Bronchial epithelial cell (primary cell): ENCODE results near the gene MICAL3. TPM values are rescaled to one million over a fixed set of nuclear protein-coding genes. Genes with fewer than 3 reads are reported as not detected.

Source experiments
- DNase-seq: peaks from one replicate; pipeline ENCODE4 v3.0.0-alpha.2; 2010; ENCODE audit warnings: low read depth
- FAIRE-seq: peaks from 2 replicates; lab custom pipeline; 2011; peaks lifted over from hg19 to GRCh38; lab: Jason Lieb, UNC
- H3K27me3 ChIP-seq: 2 replicates; pipeline ENCODE4 v1.5.1; 2011; ENCODE audit warnings: low read length; ENCODE audit not compliant: control insufficient read depth, insufficient read depth
- H3K36me3 ChIP-seq: 2 replicates; pipeline ENCODE4 v1.5.1; 2011; ENCODE audit warnings: low read length; ENCODE audit not compliant: control insufficient read depth, insufficient read depth
- H3K4me3 ChIP-seq: 2 replicates; pipeline ENCODE4 v1.5.1; 2011; ENCODE audit warnings: mild to moderate bottlenecking, low read depth, low read length, control low read depth
- total RNA-seq: library from RNA; depleted of rRNA; stranded (reverse); fragments of >200 nt; gene quantifications from 2 replicates; pipeline ENCODE4 v1.2.1, GENCODE V29; 2014
- TF ChIP-seq, protein P1 (sequence below): IDR thresholded peaks from 2 replicates; pipeline ENCODE4 v1.5.1; 2011; ENCODE audit warnings: mild to moderate bottlenecking, moderate library complexity, low read length, control low read depth, inconsistent platforms; ENCODE audit not compliant: insufficient read depth, severe bottlenecking

The MICAL3 gene
- total RNA-seq, 1 donor from 2014 or later: 13.4 TPM

DNA sequence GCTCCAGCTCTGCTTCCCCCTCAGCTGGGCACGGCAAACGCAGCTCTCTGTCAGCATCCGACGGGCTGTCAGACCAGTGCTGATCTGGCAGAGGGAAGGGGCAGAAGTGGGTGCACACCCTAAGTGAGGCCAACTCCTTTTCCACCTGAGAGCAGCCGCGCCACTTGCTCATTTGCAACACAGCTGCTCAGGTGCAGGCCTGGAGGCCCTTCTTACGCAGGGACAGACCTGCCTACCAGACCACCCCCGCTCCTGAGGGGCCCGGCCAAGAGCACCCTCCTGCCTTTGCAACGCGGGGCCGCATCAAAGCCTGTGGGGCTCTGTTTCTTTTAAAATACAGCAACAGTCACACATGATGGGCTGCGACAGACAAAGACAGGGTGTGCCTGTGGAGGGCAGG lies 202.3 kb downstream of the MICAL3 start:
- DNase-seq (no peak), FAIRE-seq (no peak)
- peaks cover 20% of the 10 kb centered on the region for H3K36me3 ChIP-seq
- H3K4me3 ChIP-seq: no peak overlapping the region
- TF ChIP-seq, protein P1, sequence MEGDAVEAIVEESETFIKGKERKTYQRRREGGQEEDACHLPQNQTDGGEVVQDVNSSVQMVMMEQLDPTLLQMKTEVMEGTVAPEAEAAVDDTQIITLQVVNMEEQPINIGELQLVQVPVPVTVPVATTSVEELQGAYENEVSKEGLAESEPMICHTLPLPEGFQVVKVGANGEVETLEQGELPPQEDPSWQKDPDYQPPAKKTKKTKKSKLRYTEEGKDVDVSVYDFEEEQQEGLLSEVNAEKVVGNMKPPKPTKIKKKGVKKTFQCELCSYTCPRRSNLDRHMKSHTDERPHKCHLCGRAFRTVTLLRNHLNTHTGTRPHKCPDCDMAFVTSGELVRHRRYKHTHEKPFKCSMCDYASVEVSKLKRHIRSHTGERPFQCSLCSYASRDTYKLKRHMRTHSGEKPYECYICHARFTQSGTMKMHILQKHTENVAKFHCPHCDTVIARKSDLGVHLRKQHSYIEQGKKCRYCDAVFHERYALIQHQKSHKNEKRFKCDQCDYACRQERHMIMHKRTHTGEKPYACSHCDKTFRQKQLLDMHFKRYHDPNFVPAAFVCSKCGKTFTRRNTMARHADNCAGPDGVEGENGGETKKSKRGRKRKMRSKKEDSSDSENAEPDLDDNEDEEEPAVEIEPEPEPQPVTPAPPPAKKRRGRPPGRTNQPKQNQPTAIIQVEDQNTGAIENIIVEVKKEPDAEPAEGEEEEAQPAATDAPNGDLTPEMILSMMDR: no peak
- no peaks in the 10 kb centered on the region for H3K27me3 ChIP-seq

- H3K36me3 ChIP-seq: peaks cover 20% of the 10 kb centered on the region
- FAIRE-seq (no peak), DNase-seq (no peak)
- TF ChIP-seq, protein P1: no peak
- no peaks in the 10 kb centered on the region for H3K27me3 ChIP-seq
- no peak overlapping the region for H3K4me3 ChIP-seq
Measured at GRCh38 chr22:17820879-17821439, 203.4 kb downstream of the MICAL3 start.

GRCh38 chr22:17818649-17819048 lies 205.7 kb downstream of the MICAL3 start:
- Histone ChIP-seq H3K4me3 (no peak overlapping the region), H3K36me3 (peaks cover 22% of the 10 kb centered on the region), H3K27me3 (no peaks in the 10 kb centered on the region)
- TF ChIP-seq, protein P1: no peak
- FAIRE-seq (no peak), DNase-seq (no peak)

GRCh38 chr22:17818180-17818579 lies 206.2 kb downstream of the MICAL3 start:
- FAIRE-seq: no peak
- no peaks in the 10 kb centered on the region for H3K27me3 ChIP-seq
- TF ChIP-seq, protein P1: no peak
- no peak overlapping the region for H3K4me3 ChIP-seq
- H3K36me3 ChIP-seq: peaks cover 24% of the 10 kb centered on the region
- DNase-seq: no peak

GRCh38 chr22:17817511-17818065 lies 206.8 kb downstream of the MICAL3 start:
- Histone ChIP-seq H3K4me3 (no peak overlapping the region), H3K27me3 (no peaks in the 10 kb centered on the region), H3K36me3 (peaks cover 23% of the 10 kb centered on the region)
- FAIRE-seq: no peak
- DNase-seq: no peak
- TF ChIP-seq, protein P1: no peak

- FAIRE-seq: no peak
- H3K36me3 ChIP-seq: peaks cover 22% of the 10 kb centered on the region
- no peak for DNase-seq
Measured at GRCh38 chr22:17817079-17817478, 207.3 kb downstream of the MICAL3 start.

More at GRCh38 chr22:17817079-17817478, 207.3 kb downstream of the MICAL3 start:
- TF ChIP-seq, protein P1: no peak
- no peak overlapping the region for H3K4me3 ChIP-seq
- no peaks in the 10 kb centered on the region for H3K27me3 ChIP-seq
